PC-3 (cell line): Measurements from ENCODE around the gene OXCT1.
A peak's percentile ranks its signal among the peaks of the same experiment; 100 is the strongest.

ENCODE experiments used
- CTCF ChIP-seq: fragments of 300-600 bp; sonication (generic); conservative IDR thresholded peaks from 2 replicates; pipeline ENCODE4 v1.5.1; 2017; ENCODE audit warnings: antibody characterized with exemption, low read depth, mild to moderate bottlenecking, low read length
- EZH2 ChIP-seq: fragments of 300-600 bp; sonication (generic); IDR thresholded peaks from one replicate; pipeline ENCODE4 v1.6.1; 2017; ENCODE audit warnings: antibody characterized with exemption, mild to moderate bottlenecking, low read length; ENCODE audit not compliant: unreplicated experiment
- EZH2phosphoT487 ChIP-seq: fragments of 300-600 bp; sonication (generic); IDR thresholded peaks from 2 replicates; pipeline ENCODE4 v1.6.1; 2018; ENCODE audit warnings: mild to moderate bottlenecking, antibody characterized with exemption, low read length, borderline replicate concordance

- TF ChIP-seq CTCF (peak; percentile 68), EZH2phosphoT487 (no peak), EZH2 (no peak)
Observed at GRCh38 chr5:41695920-41696582, 174.2 kb downstream of the OXCT1 start.
